Stimulated activated CD4-positive, alpha-beta T cell treated with anti-CD3 and anti-CD28 coated beads, Interleukin-12 subunit alpha, Interleukin-12 subunit beta, amount 100 ng/mL, for 48 hours (primary cell): ENCODE data around the gene SH2D3C.
A peak's percentile ranks its signal among the peaks of the same experiment; 100 is the strongest.

Source experiments
- DNase-seq, 3 donors: peaks; one replicate each; pipeline ENCODE4 v3.0.0-alpha.2; 2020; ENCODE audit warnings: low read depth in 2 of 3, low spot score in 1 of 3

Gene SH2D3C

GRCh38 chr9:127808347-127809001, 30.0 kb upstream of the SH2D3C start:
- no peak for DNase-seq

- DNase-seq, result no peak
Measured at GRCh38 chr9:127806871-127807270, 28.4 kb upstream of the SH2D3C start.

GRCh38 chr9:127805620-127806019, 27.2 kb upstream of the SH2D3C start:
- no peak for DNase-seq

- DNase-seq, result no peak
Measured at GRCh38 chr9:127803507-127804352, 25.3 kb upstream of the SH2D3C start.

- peak; percentile 71 to 83 (median 75) for DNase-seq
Measured at GRCh38 chr9:127802576-127803443, 24.3 kb upstream of the SH2D3C start, which contains the start of gene FPGS. Gene FPGS (plus strand): TSS chr9:127802882. CDS start chr9:127802925, 43 bp downstream.

- DNase-seq, result no peak
Measured at GRCh38 chr9:127801955-127802575, 23.6 kb upstream of the SH2D3C start.

- no peak for DNase-seq
Measured at GRCh38 chr9:127796852-127797370, 18.4 kb upstream of the SH2D3C start.

- no peak for DNase-seq
Measured at GRCh38 chr9:127796225-127796813, 17.9 kb upstream of the SH2D3C start.

GRCh38 chr9:127794001-127794791, 15.7 kb upstream of the SH2D3C start:
- no peak for DNase-seq

GRCh38 chr9:127793093-127793708, 14.7 kb upstream of the SH2D3C start:
- no peak for DNase-seq

GRCh38 chr9:127792417-127793031, 14.1 kb upstream of the SH2D3C start:
- no peak for DNase-seq

GRCh38 chr9:127791085-127791484, 12.6 kb upstream of the SH2D3C start:
- DNase-seq, result no peak

- DNase-seq, result no peak
Measured at GRCh38 chr9:127790094-127790855, 11.8 kb upstream of the SH2D3C start.

- no peak for DNase-seq
Measured at GRCh38 chr9:127789179-127789578, 10.7 kb upstream of the SH2D3C start.

GRCh38 chr9:127788337-127789011, 10.0 kb upstream of the SH2D3C start:
- peak; percentile 62 to 74 (median 71) for DNase-seq

- DNase-seq, result no peak
Measured at GRCh38 chr9:127786773-127787104, 8.3 kb upstream of the SH2D3C start.

- peak; percentile 87 to 90 (median 89) for DNase-seq
Measured at GRCh38 chr9:127785933-127786772, 7.7 kb upstream of the SH2D3C start, which contains the start of gene CDK9. Gene CDK9 (plus strand): TSS chr9:127786034. CDS start chr9:127786149, 115 bp downstream.
